GM18907 (cell line): ENCODE measurements around the gene GTF3C1.

Experiments used
- ATAC-seq: cut with Tn5 transposase; IDR thresholded peaks from one replicate; pipeline ENCODE4 v1.9.1; 2021; ENCODE audit warnings: mild to moderate bottlenecking, moderate library complexity; ENCODE audit not compliant: unreplicated experiment

The GTF3C1 gene

DNA sequence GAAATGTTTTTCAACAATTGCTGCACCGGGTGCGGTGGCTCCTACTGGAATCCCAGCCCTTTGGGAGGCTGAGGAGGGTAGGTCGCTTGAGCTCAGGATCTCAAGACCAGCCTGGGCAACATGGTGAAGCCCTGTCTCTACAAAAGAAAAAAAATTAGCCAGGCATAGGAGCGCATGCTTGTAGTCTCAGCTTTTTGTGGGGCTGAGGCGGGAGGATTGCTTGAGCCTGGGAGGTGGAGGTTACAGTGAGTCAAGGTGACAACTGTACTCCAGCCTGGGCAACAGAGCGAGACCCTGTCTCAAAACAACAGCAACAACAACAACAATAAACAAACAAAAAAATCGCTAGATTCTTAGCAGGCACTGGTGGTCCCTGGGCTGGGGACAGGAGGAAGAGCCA, 119.2 kb downstream of the GTF3C1 start:
- no peak for ATAC-seq

DNA sequence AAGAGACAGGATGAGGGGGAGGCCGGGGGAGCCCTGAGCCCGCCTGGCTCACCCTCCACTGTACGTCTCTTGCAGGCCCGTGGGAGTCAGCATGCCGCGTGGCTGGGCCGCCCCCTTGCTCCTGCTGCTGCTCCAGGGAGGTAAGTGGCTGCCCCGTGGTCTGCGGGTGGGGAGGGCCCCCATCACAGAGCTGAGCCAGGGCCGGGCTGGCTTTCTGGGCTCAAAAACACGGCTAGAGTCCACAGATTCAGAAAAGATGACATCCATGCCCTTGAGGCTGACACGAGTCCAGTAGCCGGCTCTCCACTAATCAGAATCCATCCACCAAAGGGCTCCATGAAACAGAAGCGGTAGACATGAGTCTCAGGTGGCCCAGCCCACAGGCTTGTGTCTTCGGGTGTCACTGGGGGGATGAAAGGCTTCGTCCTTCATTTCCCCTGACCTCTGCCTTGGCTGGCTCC, 119.7 kb downstream of the GTF3C1 start:
- ATAC-seq, result no peak

DNA sequence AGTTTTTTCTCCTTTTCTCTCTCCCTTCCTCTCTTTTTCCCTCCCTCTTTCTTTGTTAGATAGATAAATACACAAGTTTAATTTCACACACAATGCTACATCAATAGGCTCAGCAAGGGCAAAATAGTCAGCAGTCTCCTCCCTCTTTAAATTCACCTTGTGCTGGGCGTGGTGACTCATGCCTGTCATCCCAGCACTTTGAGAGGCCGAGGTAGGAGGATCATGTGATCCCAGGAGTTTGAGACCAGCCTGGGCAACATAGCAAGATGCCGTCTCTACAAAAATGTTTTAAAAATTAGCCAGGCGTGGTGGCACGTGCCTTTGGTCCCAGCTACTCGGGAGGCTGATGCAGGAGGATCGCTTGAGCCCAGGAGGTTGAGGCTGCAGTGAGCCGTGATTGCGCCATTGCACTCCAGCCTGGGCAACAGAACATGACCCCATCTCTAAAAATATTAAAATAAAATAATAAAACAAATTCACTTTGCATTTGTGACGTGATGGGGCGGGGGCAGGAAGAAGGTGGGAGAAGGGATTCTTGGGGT, 120.3 kb downstream of the GTF3C1 start:
- no peak for ATAC-seq

DNA sequence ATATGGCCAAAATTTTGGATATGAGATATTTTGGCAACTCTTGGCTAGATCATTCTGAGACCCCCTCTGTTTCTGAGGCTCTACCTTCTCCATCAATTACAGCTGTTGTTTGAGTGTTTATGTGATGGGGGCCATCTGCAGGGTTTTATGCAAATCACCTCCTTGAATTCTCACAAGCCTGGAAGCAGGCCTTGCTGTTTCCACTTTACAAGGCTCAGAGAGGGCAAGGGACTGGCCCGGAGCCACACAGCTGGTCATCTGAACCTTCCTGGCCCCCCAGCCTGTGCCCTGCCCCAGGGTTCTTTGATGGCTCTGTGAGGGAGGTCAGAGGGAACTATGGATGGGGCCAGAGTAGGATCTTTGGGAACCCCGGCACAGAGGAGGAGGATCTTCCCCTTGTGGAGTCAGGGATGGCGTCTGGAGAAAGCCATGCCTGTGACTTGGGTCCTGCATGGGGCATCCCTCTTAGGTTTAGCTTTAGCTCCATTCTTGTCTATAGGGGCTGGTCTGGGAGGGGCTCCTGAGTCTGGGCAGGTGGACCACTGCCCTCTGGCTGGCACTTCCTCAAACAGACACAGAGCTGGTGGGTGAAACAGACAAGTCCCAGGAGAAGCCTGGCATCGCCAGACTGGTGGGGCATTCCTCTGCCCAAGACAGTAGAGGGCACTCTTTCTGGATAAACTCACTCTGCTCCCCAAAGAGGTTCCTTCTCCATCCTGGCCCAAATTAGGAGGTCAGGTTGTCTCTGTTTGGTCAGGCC, 121.5 kb downstream of the GTF3C1 start:
- ATAC-seq, result no peak

DNA sequence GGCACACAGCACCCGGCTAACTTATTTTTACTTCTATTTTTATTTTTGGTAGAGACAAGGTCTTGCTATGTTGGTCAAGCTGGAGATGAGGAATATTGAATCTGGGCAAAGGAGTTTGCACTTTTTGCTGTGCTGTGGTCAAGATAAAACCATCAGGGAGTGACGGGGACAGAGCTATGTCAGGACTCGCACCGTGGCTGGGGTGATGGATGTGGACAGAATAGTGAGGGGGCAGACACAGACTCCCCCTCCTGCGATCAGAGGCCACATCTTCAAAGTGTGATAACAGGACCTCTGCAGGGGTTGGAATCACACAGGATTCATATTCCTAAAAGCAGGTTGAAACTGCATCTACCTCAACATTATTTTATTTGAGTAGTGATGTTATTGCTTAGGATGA, 122.2 kb downstream of the GTF3C1 start:
- no peak for ATAC-seq

DNA sequence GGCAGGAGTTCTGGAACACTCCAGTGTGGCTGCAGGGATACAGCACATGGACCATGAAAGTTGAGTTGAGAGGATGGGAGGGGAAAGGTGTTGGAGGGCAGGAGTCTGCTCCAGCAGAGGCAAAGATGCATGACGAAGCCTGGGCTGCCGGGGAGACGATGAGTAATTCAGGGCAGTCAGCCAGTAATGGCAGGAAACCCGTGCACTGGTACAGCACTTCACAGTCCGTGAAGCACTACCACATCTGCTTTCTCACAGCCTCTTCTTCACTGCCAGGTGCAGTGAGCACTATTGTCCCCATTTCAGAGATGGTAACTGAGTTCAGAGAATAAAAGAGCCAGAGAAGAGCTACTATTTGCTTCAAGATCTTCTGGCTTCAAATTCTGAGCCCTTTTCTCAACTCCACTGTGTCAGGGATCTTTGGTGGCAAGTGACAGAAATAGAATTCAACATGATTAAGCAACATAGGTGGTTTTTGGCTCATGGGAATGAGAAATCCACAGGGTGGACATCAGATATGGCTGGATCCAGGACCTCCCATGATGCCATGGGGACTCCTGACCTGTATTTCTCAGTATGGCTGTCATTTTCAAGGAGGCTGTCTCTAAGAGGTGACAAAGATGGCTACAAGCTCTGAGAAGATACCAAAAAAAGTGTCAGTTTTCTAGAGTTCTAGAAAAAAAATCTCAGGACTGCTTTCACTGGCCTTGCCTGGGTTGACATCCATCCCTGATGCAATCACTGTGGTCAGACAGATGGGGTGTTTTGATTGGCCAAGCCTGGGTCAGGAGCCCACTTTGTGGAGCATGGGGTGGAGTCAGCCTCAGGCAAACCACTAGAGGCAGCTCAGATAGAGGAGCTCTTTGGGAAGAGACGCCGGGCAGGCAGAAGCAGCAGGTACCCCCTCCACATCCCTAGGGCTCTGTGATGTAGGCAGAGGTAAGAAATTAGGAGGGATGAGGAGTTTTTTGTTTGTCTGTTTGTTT, 123.0 kb downstream of the GTF3C1 start:
- ATAC-seq, result peak; percentile 75

DNA sequence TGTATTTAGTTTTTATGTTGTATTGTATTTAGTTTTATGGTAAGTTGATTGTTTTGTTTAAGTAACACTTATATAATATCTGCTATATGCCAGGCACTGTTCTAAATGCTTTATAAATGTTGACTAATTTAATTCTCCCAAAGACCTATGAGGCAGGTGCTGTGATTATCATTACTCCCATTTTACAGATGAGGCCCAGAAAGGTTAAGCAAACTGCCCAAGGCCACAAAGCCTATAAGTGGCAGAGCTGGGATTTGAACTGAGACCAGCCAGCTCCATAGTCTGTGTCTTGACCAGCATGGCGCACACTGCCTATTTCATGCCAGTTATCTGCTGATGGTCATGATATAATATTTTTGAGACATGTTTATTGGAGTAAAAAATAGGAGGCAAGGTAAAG, 123.8 kb downstream of the GTF3C1 start:
- ATAC-seq, result peak; percentile 7

DNA sequence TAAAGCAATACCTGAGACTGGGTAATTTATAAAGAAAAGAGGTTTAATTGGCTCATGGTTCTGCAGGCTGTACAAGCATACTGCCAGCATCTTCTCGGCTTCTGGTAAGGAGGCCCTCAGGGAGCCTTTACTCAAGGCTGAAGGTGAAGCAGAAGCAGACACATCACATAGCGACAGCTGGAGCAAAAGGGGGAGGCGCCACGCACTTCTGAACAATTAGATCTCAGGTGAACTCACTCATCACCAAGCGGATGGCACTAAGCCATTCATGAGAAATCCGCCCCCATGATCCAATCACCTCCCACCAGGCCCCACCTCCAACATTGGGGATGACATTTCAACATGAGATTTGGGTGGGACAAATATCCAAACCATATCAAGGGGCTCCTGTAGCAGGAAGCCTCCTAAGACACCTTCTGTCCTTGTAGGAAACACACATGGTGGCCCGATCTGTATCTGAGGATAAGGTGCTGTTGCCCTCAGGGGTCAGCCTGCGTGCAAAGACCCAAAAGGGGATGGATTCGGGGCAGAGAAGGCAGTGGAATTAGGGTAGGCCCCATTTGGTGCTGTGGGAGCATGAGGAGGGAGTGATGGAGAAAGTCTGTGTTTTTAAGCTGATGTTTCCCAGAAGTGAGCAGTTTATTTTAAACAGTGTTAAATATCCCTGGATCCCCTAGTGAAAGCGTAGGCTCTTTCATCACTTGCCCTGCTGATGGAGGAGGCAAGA, 124.8 kb downstream of the GTF3C1 start:
- no peak for ATAC-seq

DNA sequence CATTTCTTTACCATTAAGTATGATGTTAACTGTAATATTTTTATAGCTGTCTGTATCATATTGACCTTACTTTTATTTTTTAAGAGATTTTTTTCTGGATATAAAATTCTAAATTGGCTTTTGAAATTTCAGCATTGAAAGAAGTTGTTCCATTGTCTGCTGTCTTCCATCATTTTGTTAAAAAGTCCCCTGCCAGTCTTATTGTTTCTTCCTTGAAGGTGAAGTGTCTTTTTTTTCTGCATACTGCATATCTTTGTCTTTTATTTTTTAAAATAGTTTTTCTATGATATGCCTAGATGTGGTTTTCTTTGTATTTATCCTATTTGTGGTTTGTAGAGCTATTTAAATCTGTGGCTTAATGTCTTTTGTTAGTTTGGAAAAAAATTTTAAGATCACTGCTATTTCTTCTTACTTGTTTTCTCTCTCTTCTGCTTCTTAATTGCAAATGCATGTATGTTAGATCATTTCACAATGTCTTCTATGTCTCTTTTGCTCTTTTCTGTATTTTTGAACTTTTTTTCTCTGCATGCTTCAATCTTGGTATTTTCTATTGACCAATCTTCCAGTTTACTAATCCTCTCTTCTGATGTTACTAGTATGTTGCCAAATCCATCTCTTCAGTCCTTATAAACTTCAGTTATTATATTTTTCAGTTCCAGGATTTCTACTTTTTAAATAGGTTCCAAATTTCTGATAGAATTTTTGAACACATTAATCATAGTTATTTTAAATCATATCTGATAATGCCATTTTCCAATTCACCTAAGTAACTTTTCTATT, 127.6 kb downstream of the GTF3C1 start:
- ATAC-seq, result no peak

DNA sequence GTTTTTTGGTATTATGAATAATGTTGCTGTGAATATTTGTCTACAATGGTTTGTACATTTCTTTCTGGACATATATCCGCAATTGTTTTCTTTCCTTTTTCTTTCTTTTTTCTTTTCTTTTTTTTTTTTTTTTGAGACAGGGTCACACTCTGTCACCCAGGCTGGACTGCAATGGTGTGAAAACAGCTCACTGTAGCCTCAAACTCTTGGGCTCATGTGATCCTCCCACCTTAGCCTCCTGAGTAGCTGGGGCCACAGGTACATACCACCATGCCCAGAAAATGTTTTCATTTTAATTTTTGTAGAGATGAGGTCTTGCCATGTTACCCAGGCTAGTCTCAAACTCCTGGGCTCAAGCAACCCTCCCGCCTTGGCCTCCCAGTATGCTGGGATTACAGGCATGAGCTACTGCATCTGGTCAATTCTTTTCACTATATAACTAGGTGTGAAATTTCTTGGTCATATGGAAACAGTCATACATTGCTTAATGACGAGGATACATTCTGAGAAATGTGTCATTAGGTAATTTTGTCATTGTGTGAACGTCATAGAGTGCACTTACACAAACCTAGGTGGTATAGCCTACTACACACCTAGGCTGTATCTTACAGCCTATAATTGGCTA, 132.6 kb downstream of the GTF3C1 start:
- no peak for ATAC-seq

DNA sequence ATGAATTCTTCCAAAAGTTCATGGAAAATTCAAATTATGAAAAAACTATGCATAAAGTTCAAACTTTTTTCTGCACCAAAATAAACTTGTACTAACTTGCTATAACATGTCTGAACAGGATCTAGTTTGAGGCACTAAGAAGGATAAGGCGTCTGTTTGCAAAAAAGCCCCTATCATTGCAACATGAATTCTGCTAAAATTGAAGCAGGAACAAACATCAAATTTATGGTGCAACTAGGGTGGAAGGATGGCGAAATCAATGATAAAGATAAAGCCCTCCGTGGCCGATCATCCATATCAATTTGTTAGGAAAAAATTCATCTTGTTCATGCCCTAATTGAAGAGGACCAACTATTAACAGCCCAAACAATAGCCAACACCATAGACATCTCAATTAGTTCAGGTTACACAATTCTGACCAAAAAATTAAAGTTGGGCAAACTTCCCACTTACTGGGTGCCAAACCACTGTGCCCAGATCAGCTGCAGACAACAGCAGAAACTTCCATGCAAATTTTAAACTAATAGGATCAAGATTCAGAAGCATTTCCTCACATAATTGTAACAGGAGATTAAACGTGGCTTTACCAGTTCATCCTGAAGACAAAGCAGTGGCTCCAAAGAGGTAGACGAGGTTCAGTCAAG, 134.8 kb downstream of the GTF3C1 start:
- no peak for ATAC-seq

DNA sequence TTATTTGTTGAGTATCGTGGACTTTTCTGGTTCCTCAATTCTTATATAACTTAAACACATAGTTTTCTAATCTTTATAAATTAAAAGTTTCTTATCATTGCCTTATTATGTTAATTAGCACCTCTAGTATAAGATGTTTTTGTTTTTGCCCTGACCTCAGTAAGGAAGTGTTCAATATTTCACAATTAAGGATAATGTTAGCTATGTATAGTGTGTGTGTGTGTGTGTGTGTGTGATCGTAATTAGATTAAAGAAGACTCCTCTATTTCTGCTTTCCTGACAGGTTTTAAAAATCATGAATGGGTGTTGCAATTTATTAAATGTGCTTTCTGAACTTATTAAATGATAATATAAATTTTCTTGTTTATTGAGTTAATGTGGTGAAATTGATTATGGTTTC, 135.8 kb downstream of the GTF3C1 start:
- no peak for ATAC-seq

DNA sequence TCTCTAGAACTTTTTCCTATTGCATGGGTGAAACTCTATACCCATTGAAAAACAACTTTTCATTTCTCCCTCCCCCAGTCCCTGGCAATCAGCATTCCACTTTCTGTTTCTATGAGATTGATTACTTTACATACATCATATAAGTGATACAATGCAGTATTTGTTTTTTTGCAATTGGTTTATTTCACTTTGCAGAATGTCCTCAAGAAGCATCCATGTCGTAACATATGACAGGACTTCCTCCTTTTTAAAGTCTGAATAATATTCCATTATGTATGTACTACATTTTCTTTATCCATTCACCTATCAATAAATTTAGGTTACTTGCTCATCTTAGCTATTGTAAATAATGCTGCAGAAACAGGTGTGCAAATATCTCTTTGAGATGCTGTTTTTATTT, 139.0 kb downstream of the GTF3C1 start:
- no peak for ATAC-seq
